Type B pancreatic cell (in vitro differentiated cells): ENCODE measurements around the gene FAM3B. TPM values are rescaled to one million over a fixed set of nuclear protein-coding genes. Genes with fewer than 3 reads are reported as not detected.

Experiments
- DNase-seq: peaks from one replicate; pipeline ENCODE4 v3.0.0; 2021; ENCODE audit warnings: mixed read lengths; ENCODE audit not compliant: unreplicated experiment; ENCODE audit errors: extremely low spot score
- H3K27ac Mint-ChIP-seq: 2 replicates; pipeline ENCODE4 v1.8.0; 2021; ENCODE audit warnings: mild to moderate bottlenecking, mixed read lengths
- H3K27me3 Mint-ChIP-seq: 2 replicates; pipeline ENCODE4 v1.8.0; 2021; ENCODE audit warnings: mixed read lengths
- H3K36me3 Mint-ChIP-seq: 2 replicates; pipeline ENCODE4 v1.8.0; 2021; ENCODE audit warnings: mixed read lengths
- H3K4me1 Mint-ChIP-seq: one replicate; pipeline ENCODE4 v1.8.0; 2021; ENCODE audit warnings: mixed read lengths; ENCODE audit not compliant: unreplicated experiment
- H3K4me3 Mint-ChIP-seq: 2 replicates; pipeline ENCODE4 v1.8.0; 2021; ENCODE audit warnings: mild to moderate bottlenecking, mixed read lengths
- H3K9me3 Mint-ChIP-seq: 2 replicates; pipeline ENCODE4 v1.8.0; 2021; ENCODE audit warnings: mixed read lengths
- total RNA-seq: library from RNA; stranded (reverse); gene quantifications from 2 replicates; pipeline ENCODE4 v1.2.1, GENCODE V29; 2021; ENCODE audit warnings: low replicate concordance
- TF ChIP-seq, protein P1 (sequence below): fragments of 200-600 bp; sonication (generic); conservative IDR thresholded peaks from 2 replicates; pipeline ENCODE4 v1.5.0; 2021; ENCODE audit warnings: antibody characterized with exemption, mild to moderate bottlenecking

Gene FAM3B
- total RNA-seq, 1 donor from 2014 or later = 10.3 TPM

DNA sequence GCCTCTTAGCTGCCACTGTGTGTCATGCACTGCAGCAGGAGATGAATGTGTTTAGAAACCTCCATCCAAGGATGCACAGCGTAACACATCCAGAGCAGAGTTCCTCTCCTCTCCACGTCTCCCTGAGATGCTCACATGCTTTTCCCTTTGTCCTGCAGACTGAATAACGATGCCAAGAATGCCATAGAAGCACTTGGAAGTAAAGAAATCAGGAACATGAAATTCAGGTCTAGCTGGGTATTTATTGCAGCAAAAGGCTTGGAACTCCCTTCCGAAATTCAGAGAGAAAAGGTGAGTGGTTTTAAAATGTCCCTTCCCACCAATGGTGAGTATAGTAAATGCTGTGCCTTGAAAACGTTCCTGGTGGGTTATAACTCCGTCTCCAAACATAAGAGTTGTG lies 31.8 kb downstream of the FAM3B start:
- Mint-ChIP-seq H3K27ac (no peak overlapping the region), H3K4me3 (no peak overlapping the region), H3K27me3 (no peaks in the 10 kb centered on the region), H3K36me3 (no peaks in the 10 kb centered on the region), H3K9me3 (no peaks in the 10 kb centered on the region), H3K4me1 (no peaks in the 10 kb centered on the region)
- TF ChIP-seq, protein P1, sequence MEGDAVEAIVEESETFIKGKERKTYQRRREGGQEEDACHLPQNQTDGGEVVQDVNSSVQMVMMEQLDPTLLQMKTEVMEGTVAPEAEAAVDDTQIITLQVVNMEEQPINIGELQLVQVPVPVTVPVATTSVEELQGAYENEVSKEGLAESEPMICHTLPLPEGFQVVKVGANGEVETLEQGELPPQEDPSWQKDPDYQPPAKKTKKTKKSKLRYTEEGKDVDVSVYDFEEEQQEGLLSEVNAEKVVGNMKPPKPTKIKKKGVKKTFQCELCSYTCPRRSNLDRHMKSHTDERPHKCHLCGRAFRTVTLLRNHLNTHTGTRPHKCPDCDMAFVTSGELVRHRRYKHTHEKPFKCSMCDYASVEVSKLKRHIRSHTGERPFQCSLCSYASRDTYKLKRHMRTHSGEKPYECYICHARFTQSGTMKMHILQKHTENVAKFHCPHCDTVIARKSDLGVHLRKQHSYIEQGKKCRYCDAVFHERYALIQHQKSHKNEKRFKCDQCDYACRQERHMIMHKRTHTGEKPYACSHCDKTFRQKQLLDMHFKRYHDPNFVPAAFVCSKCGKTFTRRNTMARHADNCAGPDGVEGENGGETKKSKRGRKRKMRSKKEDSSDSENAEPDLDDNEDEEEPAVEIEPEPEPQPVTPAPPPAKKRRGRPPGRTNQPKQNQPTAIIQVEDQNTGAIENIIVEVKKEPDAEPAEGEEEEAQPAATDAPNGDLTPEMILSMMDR = no peak
- no peak for DNase-seq

- no peaks in the 10 kb centered on the region for H3K9me3 Mint-ChIP-seq
- TF ChIP-seq, protein P1 = no peak
- H3K27ac Mint-ChIP-seq = no peak overlapping the region
- no peaks in the 10 kb centered on the region for H3K36me3 Mint-ChIP-seq
- DNase-seq = no peak
- no peaks in the 10 kb centered on the region for H3K27me3 Mint-ChIP-seq
- no peak overlapping the region for H3K4me3 Mint-ChIP-seq
- no peaks in the 10 kb centered on the region for H3K4me1 Mint-ChIP-seq
These were observed 32.5 kb downstream of the FAM3B start for GRCh38 chr21:41349126-41349525.

DNA sequence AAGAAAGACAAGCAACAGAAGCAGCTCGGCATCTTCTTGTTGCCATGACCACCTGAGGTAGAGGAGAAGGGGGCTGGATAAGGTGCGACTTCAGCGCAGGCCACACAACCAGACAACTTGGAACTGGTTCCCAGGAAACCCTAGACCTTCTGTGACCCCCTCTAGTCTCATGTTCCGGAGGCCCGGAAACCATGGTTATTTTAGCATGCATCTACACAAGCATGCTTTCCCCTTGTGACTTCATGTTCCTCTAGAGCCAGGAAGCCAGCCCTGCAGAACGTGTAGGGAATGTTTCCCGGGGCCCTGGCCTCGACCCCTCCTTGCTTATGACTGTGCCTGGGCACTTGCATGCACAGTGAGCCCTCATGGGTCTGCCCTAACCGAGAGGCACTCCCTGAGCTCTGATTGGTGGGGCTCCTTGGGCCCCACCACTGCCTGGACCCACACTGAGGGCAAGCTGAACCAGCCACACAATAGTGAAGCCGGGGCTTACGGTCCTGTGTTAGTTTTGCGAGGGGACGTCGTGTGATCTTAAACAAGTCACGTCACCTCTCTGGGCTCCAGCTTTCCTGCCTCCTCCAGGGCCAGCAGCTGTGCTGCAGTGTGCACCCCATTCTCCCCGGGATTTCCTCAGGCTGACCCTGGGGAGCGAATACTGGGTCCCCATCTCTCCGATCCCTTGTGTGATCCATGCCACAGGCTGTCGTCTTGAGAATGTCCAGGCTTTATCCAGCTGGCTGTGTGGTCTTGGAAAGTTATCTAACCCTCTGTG lies 33.2 kb downstream of the FAM3B start:
- TF ChIP-seq, protein P1 = no peak
- Mint-ChIP-seq H3K27ac (no peak overlapping the region), H3K4me1 (no peaks in the 10 kb centered on the region), H3K9me3 (no peaks in the 10 kb centered on the region), H3K4me3 (no peak overlapping the region), H3K36me3 (no peaks in the 10 kb centered on the region), H3K27me3 (no peaks in the 10 kb centered on the region)
- DNase-seq = peak; percentile 48

DNA sequence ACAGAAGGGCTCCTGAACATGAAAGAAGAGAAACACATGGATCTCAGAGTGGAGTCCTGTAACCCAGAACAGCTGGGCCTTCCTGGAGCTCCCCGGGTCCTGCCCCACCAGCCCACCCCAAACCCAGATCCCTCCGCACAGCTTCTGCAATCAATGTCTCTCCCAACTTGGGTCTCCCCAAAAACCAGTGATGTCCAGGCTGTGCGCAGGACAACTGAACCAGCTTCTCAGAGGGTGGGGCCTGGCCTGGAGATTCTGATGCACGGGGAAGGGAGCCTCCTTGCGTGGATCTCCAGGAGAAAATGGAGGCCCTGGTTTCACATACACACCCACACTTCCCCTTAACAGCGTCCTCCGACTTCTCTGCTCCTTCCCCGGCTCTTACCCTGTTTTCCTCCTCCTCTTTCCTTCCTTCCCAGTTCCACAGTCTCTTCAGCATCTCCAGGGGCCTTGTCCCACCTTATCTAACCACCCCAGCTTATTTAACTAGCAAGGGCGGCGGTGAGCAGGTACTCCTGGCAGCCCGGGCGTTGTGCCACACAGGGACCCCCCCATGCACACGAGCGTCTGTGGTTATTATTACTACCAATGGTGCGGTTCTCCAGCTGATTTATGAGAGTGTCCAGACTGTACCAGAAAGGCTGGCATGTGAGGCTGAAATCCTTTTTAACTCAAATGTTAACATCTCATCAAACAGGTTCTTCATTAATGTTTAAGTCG lies 34.0 kb downstream of the FAM3B start:
- TF ChIP-seq, protein P1 = no peak
- H3K27me3 Mint-ChIP-seq = no peaks in the 10 kb centered on the region
- H3K4me1 Mint-ChIP-seq = no peaks in the 10 kb centered on the region
- H3K36me3 Mint-ChIP-seq = no peaks in the 10 kb centered on the region
- no peaks in the 10 kb centered on the region for H3K9me3 Mint-ChIP-seq
- H3K27ac Mint-ChIP-seq = no peak overlapping the region
- H3K4me3 Mint-ChIP-seq = no peak overlapping the region
- DNase-seq = no peak

DNA sequence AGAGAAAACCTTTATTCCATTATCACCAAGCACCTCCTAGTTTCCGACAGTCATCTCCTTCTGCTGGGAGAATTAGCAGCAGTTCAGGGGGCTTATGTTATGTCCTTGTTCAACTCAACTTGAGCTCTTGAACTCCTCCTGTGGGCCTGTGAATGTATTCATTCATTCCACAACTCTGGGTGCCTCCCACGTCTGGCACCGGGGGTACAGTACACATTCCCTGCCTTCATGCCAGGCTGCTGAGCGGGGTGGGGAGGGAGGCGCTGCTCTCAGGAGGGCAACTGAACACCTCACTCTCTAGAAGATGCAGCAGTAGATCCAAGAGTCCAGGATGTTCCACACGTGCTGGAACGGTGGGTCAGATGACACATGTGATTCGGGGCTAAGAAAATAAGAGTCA lies 40.9 kb downstream of the FAM3B start:
- Mint-ChIP-seq H3K36me3 (no peaks in the 10 kb centered on the region), H3K27me3 (no peaks in the 10 kb centered on the region), H3K4me1 (peaks cover 6% of the 10 kb centered on the region), H3K9me3 (no peaks in the 10 kb centered on the region), H3K4me3 (no peak overlapping the region), H3K27ac (no peak overlapping the region)
- DNase-seq = peak; percentile 37
- TF ChIP-seq, protein P1 = no peak
